ENCODE results near the gene MRPL43. TPM values are rescaled to one million over a fixed set of nuclear protein-coding genes. Genes with fewer than 3 reads are reported as not detected.

The MRPL43 gene
- total and polyA plus RNA-seq, 5 donors from 2014 or later = 40.2 to 148 (median 136) TPM

- peaks cover 11% of the 10 kb centered on the region for H3K4me1 ChIP-seq (ENCODE audit: control insufficient read depth, insufficient read depth, low read length, poor library complexity, severe bottlenecking)
- no peak overlapping the region for H3K4me3 ChIP-seq (ENCODE audit: low read depth, low read length)
- ATAC-seq (ENCODE audit: low read depth in 2 of 2) (no peak), DNase-seq (no peak)
- H3K36me3 Mint-ChIP-seq = peaks cover 4% of the 10 kb centered on the region
- H3K36me3 ChIP-seq (ENCODE audit: control insufficient read depth, insufficient read depth, low read length) = peaks cover 10% of the 10 kb centered on the region
- no peak overlapping the region for H3K27ac Mint-ChIP-seq
- H3K4me1 Mint-ChIP-seq = peaks cover 1 to 12% (median 7%) of the 10 kb centered on the region in 4 donors
- no peaks in the 10 kb centered on the region for H3K9me3 ChIP-seq (ENCODE audit: control insufficient read depth in 2 of 2, low read length in 2 of 2)
- H3K9me3 Mint-ChIP-seq = no peaks in the 10 kb centered on the region
- H3K27ac ChIP-seq (ENCODE audit: insufficient read depth, low read length, poor library complexity, severe bottlenecking) = no peak overlapping the region
- no peak overlapping the region for H3K4me3 Mint-ChIP-seq
- H3K27me3 Mint-ChIP-seq = peaks cover 6% of the 10 kb centered on the region
- no peaks in the 10 kb centered on the region for H3K27me3 ChIP-seq (ENCODE audit: control insufficient read depth, insufficient read depth, low read length)
These were observed 16.4 kb upstream of the MRPL43 start for GRCh38 chr10:101003639-101004206.

- Histone ChIP-seq H3K27me3 (ENCODE audit: control insufficient read depth, insufficient read depth, low read length) (no peaks in the 10 kb centered on the region), H3K9me3 (ENCODE audit: control insufficient read depth in 2 of 2, low read length in 2 of 2) (no peaks in the 10 kb centered on the region), H3K4me1 (ENCODE audit: control insufficient read depth, insufficient read depth, low read length, poor library complexity, severe bottlenecking) (peaks cover 24% of the 10 kb centered on the region), H3K27ac (ENCODE audit: insufficient read depth, low read length, poor library complexity, severe bottlenecking) (no peak overlapping the region), H3K36me3 (ENCODE audit: control insufficient read depth, insufficient read depth, low read length) (peaks cover 10% of the 10 kb centered on the region), H3K4me3 (ENCODE audit: low read depth, low read length) (no peak overlapping the region)
- ATAC-seq (ENCODE audit: low read depth in 2 of 2) (no peak), DNase-seq (no peak)
- no peak overlapping the region for H3K27ac Mint-ChIP-seq
- peaks cover 6% of the 10 kb centered on the region for H3K27me3 Mint-ChIP-seq
- peaks cover 5 to 20% (median 13%) of the 10 kb centered on the region in 4 donors for H3K4me1 Mint-ChIP-seq
- peak overlapping the region in 1 of 4 donors; percentile 12 for H3K4me3 Mint-ChIP-seq
- H3K36me3 Mint-ChIP-seq = peaks cover 4% of the 10 kb centered on the region
- no peaks in the 10 kb centered on the region for H3K9me3 Mint-ChIP-seq
These were observed 15.2 kb upstream of the MRPL43 start for GRCh38 chr10:101002456-101002855.

- peaks cover 6% of the 10 kb centered on the region for H3K27me3 Mint-ChIP-seq
- Histone ChIP-seq H3K4me1 (ENCODE audit: control insufficient read depth, insufficient read depth, low read length, poor library complexity, severe bottlenecking) (peaks cover 29% of the 10 kb centered on the region), H3K9me3 (ENCODE audit: control insufficient read depth in 2 of 2, low read length in 2 of 2) (no peaks in the 10 kb centered on the region), H3K36me3 (ENCODE audit: control insufficient read depth, insufficient read depth, low read length) (peaks cover 10% of the 10 kb centered on the region), H3K4me3 (ENCODE audit: low read depth, low read length) (no peak overlapping the region), H3K27me3 (ENCODE audit: control insufficient read depth, insufficient read depth, low read length) (no peaks in the 10 kb centered on the region), H3K27ac (ENCODE audit: insufficient read depth, low read length, poor library complexity, severe bottlenecking) (no peak overlapping the region)
- ATAC-seq (ENCODE audit: low read depth in 2 of 2) = no peak
- peaks cover 5 to 23% (median 13%) of the 10 kb centered on the region in 4 donors for H3K4me1 Mint-ChIP-seq
- H3K9me3 Mint-ChIP-seq = no peaks in the 10 kb centered on the region
- peak overlapping the region in 1 of 4 donors; percentile 12 for H3K4me3 Mint-ChIP-seq
- no peak for DNase-seq
- no peak overlapping the region for H3K27ac Mint-ChIP-seq
- peaks cover 4% of the 10 kb centered on the region for H3K36me3 Mint-ChIP-seq
These were observed 14.3 kb upstream of the MRPL43 start for GRCh38 chr10:101001659-101002035.

GRCh38 chr10:101000915-101001658, 13.8 kb upstream of the MRPL43 start:
- Histone ChIP-seq H3K4me3 (ENCODE audit: low read depth, low read length) (no peak overlapping the region), H3K9me3 (ENCODE audit: control insufficient read depth in 2 of 2, low read length in 2 of 2) (no peaks in the 10 kb centered on the region), H3K36me3 (ENCODE audit: control insufficient read depth, insufficient read depth, low read length) (peaks cover 9% of the 10 kb centered on the region), H3K4me1 (ENCODE audit: control insufficient read depth, insufficient read depth, low read length, poor library complexity, severe bottlenecking) (peaks cover 34% of the 10 kb centered on the region), H3K27ac (ENCODE audit: insufficient read depth, low read length, poor library complexity, severe bottlenecking) (no peak overlapping the region), H3K27me3 (ENCODE audit: control insufficient read depth, insufficient read depth, low read length) (no peaks in the 10 kb centered on the region)
- Mint-ChIP-seq H3K4me3 (peak overlapping the region; percentile 81 to 90 (median 82)), H3K36me3 (peaks cover 2% of the 10 kb centered on the region), H3K9me3 (no peaks in the 10 kb centered on the region), H3K27me3 (peaks cover 6% of the 10 kb centered on the region), H3K27ac (peak overlapping the region; percentile 27 to 87 (median 81)), H3K4me1 (peaks cover 5 to 28% (median 13%) of the 10 kb centered on the region in 4 donors)
- DNase-seq (no peak), ATAC-seq (ENCODE audit: low read depth in 2 of 2) (no peak)

- Histone ChIP-seq H3K36me3 (ENCODE audit: control insufficient read depth, insufficient read depth, low read length) (peaks cover 7% of the 10 kb centered on the region), H3K27me3 (ENCODE audit: control insufficient read depth, insufficient read depth, low read length) (no peaks in the 10 kb centered on the region), H3K9me3 (ENCODE audit: control insufficient read depth in 2 of 2, low read length in 2 of 2) (no peaks in the 10 kb centered on the region), H3K4me3 (ENCODE audit: low read depth, low read length) (no peak overlapping the region), H3K4me1 (ENCODE audit: control insufficient read depth, insufficient read depth, low read length, poor library complexity, severe bottlenecking) (peaks cover 34% of the 10 kb centered on the region), H3K27ac (ENCODE audit: insufficient read depth, low read length, poor library complexity, severe bottlenecking) (no peak overlapping the region)
- H3K27ac Mint-ChIP-seq = peak overlapping the region; percentile 81 to 87 (median 86)
- peaks cover 5 to 33% (median 15%) of the 10 kb centered on the region in 4 donors for H3K4me1 Mint-ChIP-seq
- H3K27me3 Mint-ChIP-seq = peaks cover 6% of the 10 kb centered on the region
- ATAC-seq (ENCODE audit: low read depth in 2 of 2) (no peak), DNase-seq (no peak)
- H3K4me3 Mint-ChIP-seq = peak overlapping the region; percentile 82 to 90 (median 82)
- no peaks in the 10 kb centered on the region for H3K36me3 Mint-ChIP-seq
- no peaks in the 10 kb centered on the region for H3K9me3 Mint-ChIP-seq
These were observed 13.0 kb upstream of the MRPL43 start for GRCh38 chr10:101000127-101000914.

- peaks cover under 1% of the 10 kb centered on the region for H3K36me3 Mint-ChIP-seq
- H3K27me3 ChIP-seq (ENCODE audit: control insufficient read depth, insufficient read depth, low read length) = no peaks in the 10 kb centered on the region
- ATAC-seq (ENCODE audit: low read depth in 2 of 2) = no peak
- peaks cover 6% of the 10 kb centered on the region for H3K27me3 Mint-ChIP-seq
- DNase-seq = no peak
- H3K4me3 Mint-ChIP-seq = peak within 1 kb of the TSS; percentile 89 to 99 (median 93)
- H3K27ac ChIP-seq (ENCODE audit: insufficient read depth, low read length, poor library complexity, severe bottlenecking) = peak within 1 kb of the TSS; percentile 83
- no peaks in the 10 kb centered on the region for H3K9me3 ChIP-seq (ENCODE audit: control insufficient read depth in 2 of 2, low read length in 2 of 2)
- peaks cover 7% of the 10 kb centered on the region for H3K36me3 ChIP-seq (ENCODE audit: control insufficient read depth, insufficient read depth, low read length)
- H3K4me1 Mint-ChIP-seq = peaks cover 5 to 34% (median 17%) of the 10 kb centered on the region in 4 donors
- peak within 1 kb of the TSS; percentile 89 to 96 (median 92) for H3K27ac Mint-ChIP-seq
- no peaks in the 10 kb centered on the region for H3K9me3 Mint-ChIP-seq
- H3K4me1 ChIP-seq (ENCODE audit: control insufficient read depth, insufficient read depth, low read length, poor library complexity, severe bottlenecking) = peaks cover 34% of the 10 kb centered on the region
- H3K4me3 ChIP-seq (ENCODE audit: low read depth, low read length) = peak within 1 kb of the TSS; percentile 75
These were observed 12.4 kb upstream of the MRPL43 start, which contains the start of gene LZTS2 for GRCh38 chr10:100999742-101000126. Gene LZTS2, plus strand, starts transcription at chr10:100999808. Its CDS starts 2,731 bp downstream, at chr10:101002539.

GRCh38 chr10:100998991-100999741, 11.9 kb upstream of the MRPL43 start:
- Histone ChIP-seq H3K27ac (ENCODE audit: insufficient read depth, low read length, poor library complexity, severe bottlenecking) (peak overlapping the region; percentile 83), H3K36me3 (ENCODE audit: control insufficient read depth, insufficient read depth, low read length) (peaks cover 7% of the 10 kb centered on the region), H3K4me3 (ENCODE audit: low read depth, low read length) (peak overlapping the region; percentile 75), H3K4me1 (ENCODE audit: control insufficient read depth, insufficient read depth, low read length, poor library complexity, severe bottlenecking) (peaks cover 34% of the 10 kb centered on the region), H3K27me3 (ENCODE audit: control insufficient read depth, insufficient read depth, low read length) (no peaks in the 10 kb centered on the region), H3K9me3 (ENCODE audit: control insufficient read depth in 2 of 2, low read length in 2 of 2) (no peaks in the 10 kb centered on the region)
- Mint-ChIP-seq H3K4me1 (peaks cover 5 to 34% (median 20%) of the 10 kb centered on the region in 4 donors), H3K9me3 (no peaks in the 10 kb centered on the region), H3K27ac (peak overlapping the region; percentile 89 to 96 (median 92)), H3K27me3 (peaks cover 6% of the 10 kb centered on the region), H3K36me3 (peaks cover 4% of the 10 kb centered on the region), H3K4me3 (peak overlapping the region; percentile 89 to 99 (median 93))
- ATAC-seq (ENCODE audit: low read depth in 2 of 2) (peak; percentile 72 to 75), DNase-seq (peak; percentile 69 to 82 (median 76))
